ENCODE data around the gene RMDN3. TPM values are rescaled to one million over a fixed set of nuclear protein-coding genes. Genes with fewer than 3 reads are reported as not detected.
A peak's percentile ranks its signal among the peaks of the same experiment; 100 is the strongest.

The RMDN3 gene
- total and polyA plus RNA-seq, 9 of the 15 experiments (the other 6 are each of a cell fraction or from before 2014, with no cell fraction given) = 8.1 to 38.2 (median 25.9) TPM

DNA sequence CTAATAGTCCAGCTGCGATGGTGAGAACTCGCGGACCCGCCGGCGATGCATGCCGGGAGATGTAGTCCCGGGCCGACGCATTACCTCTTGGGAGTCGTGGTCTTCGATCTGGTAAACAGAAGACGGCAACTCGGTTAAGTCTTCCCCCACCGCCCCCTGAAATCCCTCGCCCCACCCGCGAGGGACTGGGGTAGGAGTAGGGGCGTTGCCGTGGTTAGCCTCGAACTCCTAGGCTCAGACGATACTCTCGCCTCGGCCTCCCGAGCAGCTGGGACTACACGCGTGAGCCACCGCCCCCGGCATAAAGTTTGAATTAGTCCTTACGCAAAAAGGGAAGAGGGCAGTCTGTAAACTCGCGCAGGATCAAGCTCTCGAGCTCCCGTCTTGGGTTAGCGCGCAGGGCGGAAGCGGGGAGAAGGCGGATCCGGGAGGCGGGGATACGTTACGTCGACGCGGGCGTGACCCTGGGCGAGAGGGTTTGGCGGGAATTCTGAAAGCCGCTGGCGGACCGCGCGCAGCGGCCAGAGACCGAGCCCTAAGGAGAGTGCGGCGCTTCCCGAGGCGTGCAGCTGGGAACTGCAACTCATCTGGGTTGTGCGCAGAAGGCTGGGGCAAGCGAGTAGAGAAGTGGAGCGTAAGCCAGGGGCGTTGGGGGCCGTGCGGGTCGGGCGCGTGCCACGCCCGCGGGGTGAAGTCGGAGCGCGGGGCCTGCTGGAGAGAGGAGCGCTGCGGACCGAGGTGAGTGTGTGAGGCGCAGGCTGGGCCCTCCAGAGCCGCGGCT, 60.2 kb downstream of the RMDN3 start, which contains the start of gene RAD51 (continued):
- TF ChIP-seq, protein P1, sequence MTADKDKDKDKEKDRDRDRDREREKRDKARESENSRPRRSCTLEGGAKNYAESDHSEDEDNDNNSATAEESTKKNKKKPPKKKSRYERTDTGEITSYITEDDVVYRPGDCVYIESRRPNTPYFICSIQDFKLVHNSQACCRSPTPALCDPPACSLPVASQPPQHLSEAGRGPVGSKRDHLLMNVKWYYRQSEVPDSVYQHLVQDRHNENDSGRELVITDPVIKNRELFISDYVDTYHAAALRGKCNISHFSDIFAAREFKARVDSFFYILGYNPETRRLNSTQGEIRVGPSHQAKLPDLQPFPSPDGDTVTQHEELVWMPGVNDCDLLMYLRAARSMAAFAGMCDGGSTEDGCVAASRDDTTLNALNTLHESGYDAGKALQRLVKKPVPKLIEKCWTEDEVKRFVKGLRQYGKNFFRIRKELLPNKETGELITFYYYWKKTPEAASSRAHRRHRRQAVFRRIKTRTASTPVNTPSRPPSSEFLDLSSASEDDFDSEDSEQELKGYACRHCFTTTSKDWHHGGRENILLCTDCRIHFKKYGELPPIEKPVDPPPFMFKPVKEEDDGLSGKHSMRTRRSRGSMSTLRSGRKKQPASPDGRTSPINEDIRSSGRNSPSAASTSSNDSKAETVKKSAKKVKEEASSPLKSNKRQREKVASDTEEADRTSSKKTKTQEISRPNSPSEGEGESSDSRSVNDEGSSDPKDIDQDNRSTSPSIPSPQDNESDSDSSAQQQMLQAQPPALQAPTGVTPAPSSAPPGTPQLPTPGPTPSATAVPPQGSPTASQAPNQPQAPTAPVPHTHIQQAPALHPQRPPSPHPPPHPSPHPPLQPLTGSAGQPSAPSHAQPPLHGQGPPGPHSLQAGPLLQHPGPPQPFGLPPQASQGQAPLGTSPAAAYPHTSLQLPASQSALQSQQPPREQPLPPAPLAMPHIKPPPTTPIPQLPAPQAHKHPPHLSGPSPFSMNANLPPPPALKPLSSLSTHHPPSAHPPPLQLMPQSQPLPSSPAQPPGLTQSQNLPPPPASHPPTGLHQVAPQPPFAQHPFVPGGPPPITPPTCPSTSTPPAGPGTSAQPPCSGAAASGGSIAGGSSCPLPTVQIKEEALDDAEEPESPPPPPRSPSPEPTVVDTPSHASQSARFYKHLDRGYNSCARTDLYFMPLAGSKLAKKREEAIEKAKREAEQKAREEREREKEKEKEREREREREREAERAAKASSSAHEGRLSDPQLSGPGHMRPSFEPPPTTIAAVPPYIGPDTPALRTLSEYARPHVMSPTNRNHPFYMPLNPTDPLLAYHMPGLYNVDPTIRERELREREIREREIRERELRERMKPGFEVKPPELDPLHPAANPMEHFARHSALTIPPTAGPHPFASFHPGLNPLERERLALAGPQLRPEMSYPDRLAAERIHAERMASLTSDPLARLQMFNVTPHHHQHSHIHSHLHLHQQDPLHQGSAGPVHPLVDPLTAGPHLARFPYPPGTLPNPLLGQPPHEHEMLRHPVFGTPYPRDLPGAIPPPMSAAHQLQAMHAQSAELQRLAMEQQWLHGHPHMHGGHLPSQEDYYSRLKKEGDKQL (CRISPR knock-in tag; IDR thresholded peaks at IDR 0.05; ENCODE audit: borderline replicate concordance) = no peak
- TF ChIP-seq CSDE1 (IDR thresholded peaks at IDR 0.05) = no peak
- TF ChIP-seq POLR2AphosphoS5 (IDR thresholded peaks at IDR 0.05; ENCODE audit: control insufficient read depth, insufficient read depth, low read depth, low read length) = no peak
- TF ChIP-seq XRCC5 (IDR thresholded peaks at IDR 0.05; ENCODE audit: low read depth, low read length) = no peak
- peak; percentile 53; the same call in 1 of the 2 replicates for TF ChIP-seq TAF7 (tag; IDR thresholded peaks at IDR 0.05)
- TF ChIP-seq, protein P2, sequence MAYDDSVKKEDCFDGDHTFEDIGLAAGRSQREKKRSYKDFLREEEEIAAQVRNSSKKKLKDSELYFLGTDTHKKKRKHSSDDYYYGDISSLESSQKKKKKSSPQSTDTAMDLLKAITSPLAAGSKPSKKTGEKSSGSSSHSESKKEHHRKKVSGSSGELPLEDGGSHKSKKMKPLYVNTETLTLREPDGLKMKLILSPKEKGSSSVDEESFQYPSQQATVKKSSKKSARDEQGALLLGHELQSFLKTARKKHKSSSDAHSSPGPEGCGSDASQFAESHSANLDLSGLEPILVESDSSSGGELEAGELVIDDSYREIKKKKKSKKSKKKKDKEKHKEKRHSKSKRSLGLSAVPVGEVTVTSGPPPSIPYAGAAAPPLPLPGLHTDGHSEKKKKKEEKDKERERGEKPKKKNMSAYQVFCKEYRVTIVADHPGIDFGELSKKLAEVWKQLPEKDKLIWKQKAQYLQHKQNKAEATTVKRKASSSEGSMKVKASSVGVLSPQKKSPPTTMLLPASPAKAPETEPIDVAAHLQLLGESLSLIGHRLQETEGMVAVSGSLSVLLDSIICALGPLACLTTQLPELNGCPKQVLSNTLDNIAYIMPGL (CRISPR knock-in tag; IDR thresholded peaks at IDR 0.05) = peak; percentile 99
- TF ChIP-seq ETV1 (tag; conservative IDR thresholded peaks at IDR 0.05; ENCODE audit: low read depth) = peak; percentile 56
- TF ChIP-seq ADNP (tag; IDR thresholded peaks at IDR 0.05) = no peak
- TF ChIP-seq MTA3 (IDR thresholded peaks at IDR 0.05; ENCODE audit: borderline replicate concordance) = no peak; the same call in 1 of the 2 replicates
- no peak for TF ChIP-seq SLC30A9 (CRISPR knock-in tag; IDR thresholded peaks at IDR 0.05)
- TF ChIP-seq ZKSCAN1 (IDR thresholded peaks at IDR 0.05; ENCODE audit: low read depth, low read length) = no peak
- no peak for TF ChIP-seq ILK (tag; IDR thresholded peaks at IDR 0.05; ENCODE audit: borderline replicate concordance, low read depth)
- no peak for TF ChIP-seq POLR3A (IDR thresholded peaks at IDR 0.05; ENCODE audit: borderline replicate concordance, extremely low read depth, insufficient read depth, insufficient read length)
- peak in 1 of 2 experiments; percentile 42; a peak in 1 of 4 replicates for TF ChIP-seq TRIM24 (IDR thresholded peaks at IDR 0.05)
- TF ChIP-seq U2AF2 (optimal IDR thresholded peaks at IDR 0.05; ENCODE audit: low read depth, low read length) = no peak
- no peak for TF ChIP-seq SMAD2 (IDR thresholded peaks at IDR 0.05; ENCODE audit: low read depth, low read length)
- TF ChIP-seq NKRF (IDR thresholded peaks at IDR 0.05; ENCODE audit: borderline replicate concordance) = peak; percentile 98
- TF ChIP-seq ZNF324 (CRISPR knock-in tag; IDR thresholded peaks at IDR 0.05) = no peak

Data from K562 (cell line).